H1 (cell line): ENCODE data around the gene FAS. TPM values are rescaled to one million over a fixed set of nuclear protein-coding genes. Genes with fewer than 3 reads are reported as not detected.

Experiments used
- CTCF ChIA-PET: fragments of 300-600 bp; sonication (Branson Sonifier 250); formaldehyde crosslinking; loops from one replicate; lab custom pipeline; 2021; ENCODE audit not compliant: partially characterized antibody; lab: Charles Lee
- POLR2A ChIA-PET: fragments of 300-600 bp; sonication (Branson Sonifier 250); formaldehyde crosslinking; loops from one replicate; lab custom pipeline; 2021; ENCODE audit warnings: inconsistent platforms; ENCODE audit not compliant: partially characterized antibody; lab: Charles Lee
- DNase-seq, 2 experiments: peaks; one replicate each; pipeline versions ENCODE4 v3.0.0 to v3.0.0-alpha.2; 2010 to 2022; ENCODE audit warnings: low spot score in 2 of 2, low read depth in 1 of 2, mixed read lengths in 1 of 2
- FAIRE-seq: peaks from 2 replicates; lab custom pipeline; 2011; peaks lifted over from hg19 to GRCh38; lab: Jason Lieb, UNC
- H2AFZ ChIP-seq: 2 replicates; pipeline ENCODE4 v1.8.1; 2012; ENCODE audit warnings: low read length, inconsistent platforms
- H2AK5ac ChIP-seq: 2 replicates; pipeline ENCODE4 v1.6.1; 2013; ENCODE audit warnings: low read depth, low read length
- H2BK120ac ChIP-seq: replicated peaks from 2 replicates; pipeline ENCODE3; 2013; ENCODE audit warnings: low read depth, low read length, inconsistent platforms
- H2BK12ac ChIP-seq: 2 replicates; pipeline ENCODE4 v1.6.1; 2013; ENCODE audit warnings: low read depth, low read length
- H2BK15ac ChIP-seq: 2 replicates; pipeline ENCODE4 v1.6.1; 2013; ENCODE audit warnings: low read length
- H2BK20ac ChIP-seq: 2 replicates; pipeline ENCODE4 v1.6.1; 2013; ENCODE audit warnings: low read length
- H2BK5ac ChIP-seq: 2 replicates; pipeline ENCODE4 v1.6.1; 2013; ENCODE audit warnings: low read depth, low read length
- H3K14ac ChIP-seq: 2 replicates; pipeline ENCODE4 v1.6.1; 2013; ENCODE audit warnings: inconsistent platforms; ENCODE audit not compliant: insufficient read length
- H3K18ac ChIP-seq: 2 replicates; pipeline ENCODE4 v1.6.1; 2013; ENCODE audit warnings: low read length; ENCODE audit errors: extremely low read depth
- H3K23ac ChIP-seq: 2 replicates; pipeline ENCODE4 v1.6.1; 2013; ENCODE audit warnings: inconsistent platforms; ENCODE audit not compliant: insufficient read length
- H3K23me2 ChIP-seq: 2 replicates; pipeline ENCODE4 v1.6.1; 2013; ENCODE audit warnings: low read depth, low read length
- H3K27ac ChIP-seq: 2 replicates; pipeline ENCODE4 v1.6.1; 2011; ENCODE audit warnings: low read depth, low read length, inconsistent platforms
- H3K27me3 ChIP-seq, 4 experiments: replicated peaks in 1 of 4; 1 replicate in 1 of 4; 2 replicates in 3 of 4; pipeline versions ENCODE4 v1.6.1 to v1.8.1; 2011 to 2013; ENCODE audit warnings: low read length in 3 of 4, mild to moderate bottlenecking in 3 of 4, inconsistent platforms in 2 of 4, mixed read lengths in 2 of 4, moderate library complexity in 1 of 4; ENCODE audit not compliant: control insufficient read depth in 3 of 4, insufficient read depth in 3 of 4; ENCODE audit errors: extremely low read depth in 1 of 4
- H3K36me3 ChIP-seq, 4 experiments: 2 replicates each; pipeline versions ENCODE4 v1.6.1 to v1.8.1; 2011 to 2013; ENCODE audit warnings: mild to moderate bottlenecking in 4 of 4, low read length in 3 of 4, moderate library complexity in 2 of 4, control low read depth in 1 of 4, inconsistent platforms in 1 of 4; ENCODE audit not compliant: insufficient read depth in 4 of 4, control insufficient read depth in 2 of 4
- H3K4ac ChIP-seq: replicated peaks from 2 replicates; pipeline ENCODE3; 2013; ENCODE audit warnings: low read length, low read depth, mixed read lengths, inconsistent platforms; ENCODE audit not compliant: insufficient read length
- H3K4me1 ChIP-seq, 4 experiments: replicated peaks in 1 of 4; 1 replicate in 1 of 4; 2 replicates in 3 of 4; pipeline versions ENCODE4 v1.6.1 to v1.8.1; 2011 to 2013; ENCODE audit warnings: low read length in 3 of 4, inconsistent platforms in 2 of 4, mixed read lengths in 1 of 4; ENCODE audit not compliant: insufficient read depth in 4 of 4, control insufficient read depth in 3 of 4
- H3K4me2 ChIP-seq, 2 experiments: 2 replicates each; pipeline versions ENCODE4 v1.6.1 to v1.8.1; 2011 to 2013; ENCODE audit warnings: low read depth in 2 of 2, low read length in 2 of 2, control low read depth in 1 of 2, inconsistent platforms in 1 of 2, mild to moderate bottlenecking in 1 of 2; ENCODE audit not compliant: insufficient read depth in 1 of 2
- H3K4me3 ChIP-seq, 4 experiments: fragments of 200-600, 300-600 bp in 1 of 4; sonication (generic), shearing (Covaris generic), sonication (Bioruptor Twin) in 1 of 4; 2 replicates each; pipeline versions ENCODE4 v1.5.1 to v1.8.1; 2011 to 2016; ENCODE audit warnings: low read length in 4 of 4, low read depth in 3 of 4, control low read depth in 2 of 4, inconsistent platforms in 2 of 4, mild to moderate bottlenecking in 2 of 4, mixed read lengths in 1 of 4, moderate library complexity in 1 of 4; ENCODE audit not compliant: insufficient read depth in 2 of 4; ENCODE audit errors: extremely low read depth in 1 of 4
- H3K56ac ChIP-seq: replicated peaks from 2 replicates; pipeline ENCODE3; 2013; ENCODE audit warnings: low read depth, mild to moderate bottlenecking, mixed read lengths, low read length, inconsistent platforms; ENCODE audit not compliant: insufficient read length
- H3K79me1 ChIP-seq: 2 replicates; pipeline ENCODE4 v1.6.1; 2013; ENCODE audit warnings: low read depth, low read length, control low read depth
- H3K79me2 ChIP-seq, 2 experiments: 2 replicates each; pipeline versions ENCODE4 v1.6.1 to v1.8.1; 2012 to 2013; ENCODE audit warnings: low read length in 2 of 2, mild to moderate bottlenecking in 2 of 2, inconsistent platforms in 1 of 2; ENCODE audit not compliant: insufficient read depth in 2 of 2, control insufficient read depth in 1 of 2
- H3K9ac ChIP-seq, 4 experiments: replicated peaks in 1 of 4; 1 replicate in 1 of 4; 2 replicates in 3 of 4; pipeline versions ENCODE4 v1.6.1 to v1.8.1; 2011 to 2013; ENCODE audit warnings: low read depth in 3 of 4, low read length in 3 of 4, control low read depth in 2 of 4, mild to moderate bottlenecking in 2 of 4, moderate library complexity in 2 of 4, inconsistent platforms in 1 of 4; ENCODE audit errors: extremely low read depth in 1 of 4
- H3K9me3 ChIP-seq, 2 experiments: 2 replicates each; pipeline versions ENCODE4 v1.6.1 to v1.8.1; 2012 to 2013; ENCODE audit warnings: mild to moderate bottlenecking in 2 of 2, moderate library complexity in 2 of 2, control low read depth in 1 of 2, inconsistent platforms in 1 of 2, low read depth in 1 of 2, low read length in 1 of 2, mixed read lengths in 1 of 2; ENCODE audit not compliant: insufficient read depth in 2 of 2
- H4K20me1 ChIP-seq, 2 experiments: replicated peaks in 1 of 2; 2 replicates each; pipeline versions ENCODE3 to v1.8.1; 2011 to 2013; ENCODE audit warnings: inconsistent platforms in 2 of 2, low read length in 2 of 2, mild to moderate bottlenecking in 1 of 2; ENCODE audit not compliant: insufficient read depth in 2 of 2, control insufficient read depth in 1 of 2
- H4K5ac ChIP-seq: 2 replicates; pipeline ENCODE4 v1.6.1; 2013; ENCODE audit warnings: low read length, low read depth, mixed read lengths, inconsistent platforms; ENCODE audit not compliant: insufficient read length
- H4K8ac ChIP-seq: 2 replicates; pipeline ENCODE4 v1.8.0; 2013; ENCODE audit warnings: mild to moderate bottlenecking, moderate library complexity, low read length, inconsistent platforms; ENCODE audit not compliant: insufficient read depth; ENCODE audit errors: extremely low read depth
- H4K91ac ChIP-seq: replicated peaks from 2 replicates; pipeline ENCODE3; 2013; ENCODE audit warnings: low read length, mixed read lengths, inconsistent platforms; ENCODE audit not compliant: insufficient read length
- ASH2L ChIP-seq: fragments of 200-600, 300-600 bp; sonication (generic); IDR thresholded peaks from one replicate; pipeline ENCODE4 v1.7.1; 2017; ENCODE audit warnings: low read length
- FOSL1 ChIP-seq: IDR thresholded peaks from 2 replicates; pipeline ENCODE4 v1.6.1; 2011; ENCODE audit warnings: mild to moderate bottlenecking, low read depth, low read length, moderate library complexity; ENCODE audit not compliant: insufficient read depth
- NANOG ChIP-seq: IDR thresholded peaks from 2 replicates; pipeline ENCODE4 v1.6.1; 2011; ENCODE audit warnings: low read length, low read depth, mild to moderate bottlenecking, inconsistent platforms; ENCODE audit not compliant: insufficient read depth, poor library complexity, severe bottlenecking
- NRF1 ChIP-seq: IDR thresholded peaks from 2 replicates; pipeline ENCODE4 v1.6.1; 2011; ENCODE audit warnings: mild to moderate bottlenecking, low read depth, low read length, improper control_type of control experiment
- ZNF274 ChIP-seq: IDR thresholded peaks from 2 replicates; pipeline ENCODE4 v1.7.0; 2012; ENCODE audit warnings: low read length, borderline replicate concordance; ENCODE audit errors: extremely low read depth
- WGBS, 2 experiments: shearing (Covaris generic) in 1 of 2; methylation state at CpG; one replicate each; pipeline versions ENCODE4 v1.1.6 to v1.1.7; 2013 to 2015; ENCODE audit warnings: low lambda C conversion rate in 2 of 2, mixed read lengths in 2 of 2, inconsistent platforms in 1 of 2, low coverage in 1 of 2, missing lambda C conversion rate in 1 of 2; ENCODE audit not compliant: insufficient replicate concordance in 2 of 2, insufficient coverage in 1 of 2, insufficient read length in 1 of 2; ENCODE audit errors: extremely low coverage in 1 of 2, missing lambda C conversion rate in 1 of 2; 5-methylcytosine and 5-hydroxymethylcytosine counted together
- polyA plus RNA-seq, 7 experiments: library from polyadenylated mRNA; depleted of rRNA in 3 of 7; stranded (reverse) in 5 of 7; unstranded in 2 of 7; fragments of >200 nt in 5 of 7; fragments of 200-250 nt in 2 of 7; gene quantifications; 1 replicate in 5 of 7; 2 replicates in 1 of 7; 4 replicates in 1 of 7; pipeline versions ENCODE4 v1.2.1 to v1.2.3, GENCODE V29; 2011 to 2013; ENCODE audit warnings: missing spikeins in 2 of 7, mixed read lengths in 2 of 7
- total RNA-seq: library from RNA; stranded (reverse); fragmentation: NEBNext Ultra II Directional; extraction: Animal tissue kit (Norgen Biotek cat#: 25700); gene quantifications from 2 replicates; pipeline ENCODE4 v1.2.1, GENCODE V29; 2021

The FAS gene
- total and polyA plus RNA-seq, 2 of the 8 experiments (the other 6 are each of a cell fraction or from before 2014, with no cell fraction given) = 4.0 to 6.7 TPM

DNA sequence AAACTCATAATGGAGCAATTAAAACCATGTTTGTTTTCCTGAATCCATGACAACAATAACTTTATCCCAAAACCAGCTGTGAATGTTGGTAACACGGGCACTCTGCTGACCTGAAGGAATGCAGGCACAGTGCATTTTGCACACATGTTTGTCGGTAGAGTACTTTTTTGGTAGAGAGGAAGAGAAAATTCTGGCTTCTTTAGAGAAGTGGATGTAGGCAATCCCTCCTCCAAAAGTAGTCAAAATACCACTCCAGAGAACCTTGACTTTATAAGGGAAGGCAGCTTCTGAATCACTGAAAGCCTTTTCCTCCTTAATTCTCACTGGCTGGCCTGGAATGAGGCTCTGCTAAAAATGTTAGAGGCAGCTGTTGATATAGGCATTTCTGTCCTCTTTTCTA lies 22.2 kb upstream of the FAS start:
- Histone ChIP-seq H4K91ac (no peak overlapping the region), H2BK120ac (no peak overlapping the region), H3K4me3 (no peak overlapping the region), H4K5ac (no peak overlapping the region), H2BK12ac (no peak overlapping the region), H2AK5ac (no peak overlapping the region), H2BK15ac (no peak overlapping the region), H3K23me2 (no peaks in the 10 kb centered on the region), H3K79me2 (no peaks in the 10 kb centered on the region), H4K8ac (no peak overlapping the region), H3K27ac (no peak overlapping the region), H3K56ac (no peak overlapping the region), H3K9ac (no peak overlapping the region), H3K36me3 (no peaks in the 10 kb centered on the region), H3K14ac (no peak overlapping the region), H2BK5ac (no peak overlapping the region), H3K4ac (no peak overlapping the region), H3K18ac (no peak overlapping the region), H2BK20ac (no peak overlapping the region), H3K27me3 (no peaks in the 10 kb centered on the region), H3K79me1 (no peaks in the 10 kb centered on the region), H2AFZ (no peak overlapping the region), H4K20me1 (no peaks in the 10 kb centered on the region), H3K4me2 (no peak overlapping the region), H3K4me1 (no peaks in the 10 kb centered on the region), H3K23ac (no peak overlapping the region), H3K9me3 (no peaks in the 10 kb centered on the region)
- DNase-seq (no peak), FAIRE-seq (no peak)
- WGBS, 2 experiments = 89% methylated on average over 2 of the region's 2 CpGs; no CpG with 5 or more reads in 1 of the 2 experiments
- no peak for TF ChIP-seq ZNF274
- no peak for TF ChIP-seq ASH2L
- TF ChIP-seq NANOG = no peak
- TF ChIP-seq FOSL1 = no peak
- no peak for TF ChIP-seq NRF1
- ChIA-PET CTCF (interaction anchor here (1.0 kb wide), 1 partner anchor 34 kb away, joined by 4 read pairs; no protein-coding TSS in a partner anchor), POLR2A (no interaction called here)
